Measurements from ENCODE around the gene CTAGE9. TPM values are rescaled to one million over a fixed set of nuclear protein-coding genes. Genes with fewer than 3 reads are reported as not detected.

CTAGE9 gene, protein sequence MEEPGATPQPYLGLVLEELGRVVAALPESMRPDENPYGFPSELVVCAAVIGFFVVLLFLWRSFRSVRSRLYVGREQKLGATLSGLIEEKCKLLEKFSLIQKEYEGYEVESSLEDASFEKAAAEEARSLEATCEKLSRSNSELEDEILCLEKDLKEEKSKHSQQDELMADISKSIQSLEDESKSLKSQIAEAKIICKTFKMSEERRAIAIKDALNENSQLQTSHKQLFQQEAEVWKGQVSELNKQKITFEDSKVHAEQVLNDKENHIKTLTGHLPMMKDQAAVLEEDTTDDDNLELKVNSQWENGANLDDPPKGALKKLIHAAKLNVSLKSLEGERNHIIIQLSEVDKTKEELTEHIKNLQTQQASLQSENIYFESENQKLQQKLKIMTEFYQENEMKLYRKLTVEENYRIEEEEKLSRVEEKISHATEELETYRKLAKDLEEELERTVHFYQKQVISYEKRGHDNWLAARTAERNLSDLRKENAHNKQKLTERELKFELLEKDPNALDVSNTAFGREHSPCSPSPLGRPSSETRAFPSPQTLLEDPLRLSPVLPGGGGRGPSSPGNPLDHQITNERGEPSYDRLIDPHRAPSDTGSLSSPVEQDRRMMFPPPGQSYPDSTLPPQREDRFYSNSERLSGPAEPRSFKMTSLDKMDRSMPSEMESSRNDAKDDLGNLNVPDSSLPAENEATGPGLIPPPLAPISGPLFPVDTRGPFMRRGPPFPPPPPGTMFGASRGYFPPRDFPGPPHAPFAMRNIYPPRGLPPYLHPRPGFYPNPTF
- not detected in 2 replicates for total RNA-seq

DNA sequence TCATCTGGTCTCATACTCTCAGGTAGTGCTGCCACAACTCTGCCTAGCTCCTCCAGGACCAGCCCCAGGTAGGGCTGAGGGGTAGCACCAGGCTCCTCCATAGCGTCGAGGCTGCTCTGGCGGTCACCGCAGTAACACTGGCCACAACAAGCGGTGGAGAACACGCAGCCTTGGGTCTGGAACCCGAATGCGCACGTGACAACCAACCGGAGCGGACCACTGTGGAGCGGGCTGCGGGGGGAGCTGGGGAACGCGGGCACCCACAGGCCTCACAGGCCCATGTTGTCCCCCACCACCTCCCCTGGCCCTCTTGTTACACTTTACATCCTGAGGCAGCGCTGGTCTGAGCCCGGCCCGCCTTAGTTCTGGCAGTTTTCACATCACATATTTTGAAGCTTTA lies at the start of gene CTAGE9:
TSS of gene CTAGE9 (minus strand) at position 101 of the 400 bp plus-strand sequence. CDS start at position 101, 0 bp downstream.

Other genes with a start within 250 kb of the CTAGE9 start
- not detected in 2 replicates for gene ARG1, start 137.8 kb downstream of the CTAGE9 start, total RNA-seq
- gene MED23, start 82.8 kb downstream of the CTAGE9 start, total RNA-seq: 25.2 and 46.4 TPM in 2 replicates
- gene ENPP3, start 73.7 kb downstream of the CTAGE9 start, total RNA-seq: under 0.01 and 0.29 TPM in 2 replicates
- gene OR2A4, start 9.6 kb downstream of the CTAGE9 start, total RNA-seq: not detected in 2 replicates
- gene ENPP1, start 97.0 kb upstream of the CTAGE9 start, total RNA-seq: 12.5 and 67.4 TPM in 2 replicates
- 96.1 and 283 TPM in 2 replicates for gene CCN2, start 240.4 kb upstream of the CTAGE9 start, total RNA-seq

All from placental pericyte (primary cell).